Measurements from ENCODE around the gene PSME2. TPM values are rescaled to one million over a fixed set of nuclear protein-coding genes. Genes with fewer than 3 reads are reported as not detected.
A peak's percentile ranks its signal among the peaks of the same experiment; 100 is the strongest.

The PSME2 gene
- total and polyA plus RNA-seq, 2 of the 13 experiments (the other 11 are each of a cell fraction or from before 2014, with no cell fraction given), result 332 to 716 TPM

DNA sequence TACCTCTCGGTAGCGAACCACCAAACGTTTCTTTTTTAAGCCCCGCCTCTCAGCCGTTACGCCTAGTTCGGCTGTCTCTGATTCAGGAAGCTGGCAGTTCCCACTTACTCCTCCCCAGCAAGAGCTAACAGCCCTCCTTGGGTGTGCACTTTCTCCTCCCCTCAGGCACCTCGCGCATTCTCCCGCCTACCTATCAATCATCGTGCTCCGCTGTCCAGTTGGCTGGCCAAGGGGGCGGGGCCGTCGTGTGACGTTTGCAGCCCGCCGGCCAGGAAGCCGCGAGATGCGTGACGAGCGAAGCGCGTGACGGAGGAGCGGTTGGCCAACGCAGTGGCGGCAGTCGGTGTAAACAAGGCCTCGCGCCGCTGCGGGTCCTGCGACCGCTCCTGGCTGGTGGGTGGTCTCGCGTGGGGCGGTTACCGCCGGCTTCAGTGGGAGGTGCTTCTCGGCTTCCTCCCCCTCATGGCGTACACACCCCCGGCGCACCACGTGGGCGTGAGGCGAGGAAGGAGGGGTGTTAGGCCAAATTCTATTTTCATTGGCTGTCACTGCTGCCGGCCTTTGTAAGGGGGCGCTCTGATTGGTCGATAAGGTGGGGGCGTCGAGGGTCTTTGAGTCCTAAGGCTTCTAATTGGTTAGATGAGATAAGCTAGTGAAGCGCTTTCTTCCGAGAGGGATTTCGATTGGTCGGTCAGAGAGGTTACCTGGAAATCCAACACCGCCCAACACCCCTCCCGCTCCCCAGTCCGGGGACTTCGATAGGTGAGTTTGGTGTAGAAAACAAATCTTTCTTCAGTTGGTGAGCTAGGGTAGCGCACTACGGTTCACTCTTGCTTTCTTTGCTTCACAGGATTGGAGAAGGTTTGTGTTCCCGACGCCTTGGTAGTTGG lies 31.6 kb downstream of the PSME2 start, which contains the start of the genes DCAF11 and NRL (continued):
- peak; percentile 97 for TF ChIP-seq ZNF781 (CRISPR knock-in tag; IDR thresholded peaks at IDR 0.05; ENCODE audit: borderline replicate concordance, not compliant biosample characterization)
- TF ChIP-seq ZNF230 (CRISPR knock-in tag; IDR thresholded peaks at IDR 0.05), result peak; percentile 30; the same call in 1 of the 2 replicates
- 0 out of 2 replicates have a peak, but pooled peaks have one; percentile 93 for TF ChIP-seq ZNF773 (CRISPR knock-in tag; IDR thresholded peaks at IDR 0.05; ENCODE audit: borderline replicate concordance)
- peak; percentile 95 for TF ChIP-seq ZFP37 (CRISPR knock-in tag; IDR thresholded peaks at IDR 0.05; ENCODE audit: borderline replicate concordance)
- TF ChIP-seq ZBTB7A (CRISPR knock-in tag; IDR thresholded peaks at IDR 0.05), result peak; percentile 96; the same call in 1 of the 2 replicates
- peak; percentile 99 for TF ChIP-seq ZNF501 (CRISPR knock-in tag; IDR thresholded peaks at IDR 0.05)
- no peak; the same call in 1 of the 2 replicates for TF ChIP-seq ZNF367 (CRISPR knock-in tag; IDR thresholded peaks at IDR 0.05; ENCODE audit: borderline replicate concordance)
- TF ChIP-seq, protein P1, sequence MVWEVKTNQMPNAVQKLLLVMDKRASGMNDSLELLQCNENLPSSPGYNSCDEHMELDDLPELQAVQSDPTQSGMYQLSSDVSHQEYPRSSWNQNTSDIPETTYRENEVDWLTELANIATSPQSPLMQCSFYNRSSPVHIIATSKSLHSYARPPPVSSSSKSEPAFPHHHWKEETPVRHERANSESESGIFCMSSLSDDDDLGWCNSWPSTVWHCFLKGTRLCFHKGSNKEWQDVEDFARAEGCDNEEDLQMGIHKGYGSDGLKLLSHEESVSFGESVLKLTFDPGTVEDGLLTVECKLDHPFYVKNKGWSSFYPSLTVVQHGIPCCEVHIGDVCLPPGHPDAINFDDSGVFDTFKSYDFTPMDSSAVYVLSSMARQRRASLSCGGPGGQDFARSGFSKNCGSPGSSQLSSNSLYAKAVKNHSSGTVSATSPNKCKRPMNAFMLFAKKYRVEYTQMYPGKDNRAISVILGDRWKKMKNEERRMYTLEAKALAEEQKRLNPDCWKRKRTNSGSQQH (CRISPR knock-in tag; IDR thresholded peaks at IDR 0.05; ENCODE audit: low read depth), result peak; percentile 91
- TF ChIP-seq NFYC (CRISPR knock-in tag; IDR thresholded peaks at IDR 0.05), result peak; percentile 94
- no peak for TF ChIP-seq CCDC6 (CRISPR knock-in tag; IDR thresholded peaks at IDR 0.05)
- 0 out of 2 replicates have a peak, but pooled peaks have one; percentile 61 for TF ChIP-seq ZNF569 (CRISPR knock-in tag; IDR thresholded peaks at IDR 0.05; ENCODE audit: borderline replicate concordance)
- peak; percentile 98 for TF ChIP-seq ZNF776 (CRISPR knock-in tag; IDR thresholded peaks at IDR 0.05)
- TF ChIP-seq ZNF530 (CRISPR knock-in tag; IDR thresholded peaks at IDR 0.05; ENCODE audit: low read depth), result no peak
- TF ChIP-seq, protein P2, sequence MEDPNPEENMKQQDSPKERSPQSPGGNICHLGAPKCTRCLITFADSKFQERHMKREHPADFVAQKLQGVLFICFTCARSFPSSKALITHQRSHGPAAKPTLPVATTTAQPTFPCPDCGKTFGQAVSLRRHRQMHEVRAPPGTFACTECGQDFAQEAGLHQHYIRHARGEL (CRISPR knock-in tag; IDR thresholded peaks at IDR 0.05), result no peak
- TF ChIP-seq HDAC2 (CRISPR knock-in tag; IDR thresholded peaks at IDR 0.05), result peak; percentile 98
- TF ChIP-seq, protein P3, sequence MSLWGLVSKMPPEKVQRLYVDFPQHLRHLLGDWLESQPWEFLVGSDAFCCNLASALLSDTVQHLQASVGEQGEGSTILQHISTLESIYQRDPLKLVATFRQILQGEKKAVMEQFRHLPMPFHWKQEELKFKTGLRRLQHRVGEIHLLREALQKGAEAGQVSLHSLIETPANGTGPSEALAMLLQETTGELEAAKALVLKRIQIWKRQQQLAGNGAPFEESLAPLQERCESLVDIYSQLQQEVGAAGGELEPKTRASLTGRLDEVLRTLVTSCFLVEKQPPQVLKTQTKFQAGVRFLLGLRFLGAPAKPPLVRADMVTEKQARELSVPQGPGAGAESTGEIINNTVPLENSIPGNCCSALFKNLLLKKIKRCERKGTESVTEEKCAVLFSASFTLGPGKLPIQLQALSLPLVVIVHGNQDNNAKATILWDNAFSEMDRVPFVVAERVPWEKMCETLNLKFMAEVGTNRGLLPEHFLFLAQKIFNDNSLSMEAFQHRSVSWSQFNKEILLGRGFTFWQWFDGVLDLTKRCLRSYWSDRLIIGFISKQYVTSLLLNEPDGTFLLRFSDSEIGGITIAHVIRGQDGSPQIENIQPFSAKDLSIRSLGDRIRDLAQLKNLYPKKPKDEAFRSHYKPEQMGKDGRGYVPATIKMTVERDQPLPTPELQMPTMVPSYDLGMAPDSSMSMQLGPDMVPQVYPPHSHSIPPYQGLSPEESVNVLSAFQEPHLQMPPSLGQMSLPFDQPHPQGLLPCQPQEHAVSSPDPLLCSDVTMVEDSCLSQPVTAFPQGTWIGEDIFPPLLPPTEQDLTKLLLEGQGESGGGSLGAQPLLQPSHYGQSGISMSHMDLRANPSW (CRISPR knock-in tag; IDR thresholded peaks at IDR 0.05; ENCODE audit: borderline replicate concordance), result no peak; the same call in 1 of the 2 replicates
- peak; percentile 89; the same call in 1 of the 2 replicates for TF ChIP-seq GATAD2A (CRISPR knock-in tag; IDR thresholded peaks at IDR 0.05)
- TF ChIP-seq ZNF18 (CRISPR knock-in tag; IDR thresholded peaks at IDR 0.05; ENCODE audit: insufficient replicate concordance), result peak; percentile 98
- peak; percentile 95 for TF ChIP-seq ZNF839 (CRISPR knock-in tag; IDR thresholded peaks at IDR 0.05; ENCODE audit: borderline replicate concordance)
- TF ChIP-seq SP1 (IDR thresholded peaks at IDR 0.05), result peak; percentile 96
- TF ChIP-seq SP1 (CRISPR knock-in tag; IDR thresholded peaks at IDR 0.05), result peak; percentile 100
- TF ChIP-seq MAFK (conservative IDR thresholded peaks at IDR 0.05 in 1 of 2, IDR thresholded peaks at IDR 0.05 in 1 of 2; ENCODE audit: low read length in 2 of 2), result peak; percentile 10 to 29; a peak in 2 of 4 replicates
- TF ChIP-seq NR3C1 (CRISPR knock-in tag; IDR thresholded peaks at IDR 0.05), result no peak
